Mammary epithelial cell (primary cell): Measurements from ENCODE around the gene SON.

ENCODE experiments used
- CTCF ChIP-seq, 2 donors: IDR thresholded peaks in 1 of 2; conservative IDR thresholded peaks in 1 of 2; 2 replicates each; pipeline ENCODE4 v1.5.1; 2011 to 2012; ENCODE audit warnings: inconsistent platforms in 2 of 2, low read length in 2 of 2, mild to moderate bottlenecking in 2 of 2, control low read depth in 1 of 2, low read depth in 1 of 2; ENCODE audit not compliant: insufficient read depth in 1 of 2; ENCODE audit errors: extremely low read depth in 1 of 2
- EZH2 ChIP-seq: IDR thresholded peaks from 2 replicates; pipeline ENCODE4 v1.6.1; 2012; ENCODE audit warnings: low read length, inconsistent platforms, borderline replicate concordance

- TF ChIP-seq CTCF (conservative IDR thresholded peaks at IDR 0.05 in 1 of 2, IDR thresholded peaks at IDR 0.05 in 1 of 2; ENCODE audit: extremely low read depth in 1 of 2, insufficient read depth in 1 of 2, low read depth in 1 of 2, low read length in 2 of 2) (no peak), EZH2 (no peak)
These were observed 28.6 kb upstream of the SON start for GRCh38 chr21:33514229-33514628.
